Ovary (tissue), 9 donors: ENCODE results near the gene CDCP2. TPM values are rescaled to one million over a fixed set of nuclear protein-coding genes. Genes with fewer than 3 reads are reported as not detected.

Experiments
- DNase-seq, 5 donors: peaks; one replicate each; pipeline ENCODE4 v3.0.0-alpha.2; 2019 to 2020
- H3K27ac ChIP-seq, 2 donors: fragments of 200-600 bp; one replicate each; pipeline versions ENCODE4 v1.5.1 to v1.8.0; 2019 to 2022
- H3K27me3 ChIP-seq: fragments of 200-600 bp; one replicate; pipeline ENCODE4 v1.8.0; 2022
- H3K36me3 ChIP-seq: fragments of 200-600 bp; sonication (generic); one replicate; pipeline ENCODE4 v1.5.1; 2019
- H3K4me1 ChIP-seq: one replicate; pipeline ENCODE4 v1.8.1; 2013; ENCODE audit warnings: mild to moderate bottlenecking, moderate library complexity; ENCODE audit not compliant: insufficient read depth
- H3K4me3 ChIP-seq: fragments of 200-600 bp; sonication (generic); one replicate; pipeline ENCODE4 v1.5.1; 2017
- H3K9me3 ChIP-seq, 2 donors: fragments of 200-600 bp in 1 of 2; sonication (generic) in 1 of 2; one replicate each; pipeline versions ENCODE4 v1.5.1 to v1.8.1; 2013 to 2019; ENCODE audit warnings: mild to moderate bottlenecking in 1 of 2, moderate library complexity in 1 of 2
- EP300 ChIP-seq: sonication (generic); formaldehyde crosslinking; IDR thresholded peaks from one replicate; pipeline ENCODE4 v1.6.1; 2017; ENCODE audit warnings: antibody characterized with exemption
- POLR2A ChIP-seq: fragments of 450-650 bp; IDR thresholded peaks from one replicate; pipeline ENCODE4 v1.6.1; 2017; ENCODE audit warnings: antibody characterized with exemption, mild to moderate bottlenecking, moderate library complexity
- WGBS, 3 donors: extraction: QIAGEN DNeasy Blood & Tissue Kit in 1 of 3; methylation state at CpG; one replicate each; pipeline versions ENCODE4 v1.1.5 to v1.1.7; 2013 to 2017; 5-methylcytosine and 5-hydroxymethylcytosine counted together
- intact Hi-C, 4 donors: fragments of 100-400 bp; cut with DNase I; formaldehyde crosslinking; loops; one replicate each; pipeline versions ENCODE4 v1.11.0 to v1.15.1; 2022 to 2023
- polyA plus RNA-seq, 2 donors: library from polyadenylated mRNA; stranded (reverse); fragments of 200-250 nt in 1 of 2; fragments of 350-450 nt in 1 of 2; fragmentation: Illumina TruSeq in 1 of 2; extraction: RNeasy Lipid Tissue Mini Kit (QIAGEN cat#74804) in 1 of 2; gene quantifications; one replicate each; pipeline ENCODE4 v1.2.3, GENCODE V29; 2013 to 2014
- total RNA-seq, 7 donors: library from RNA; depleted of rRNA in 2 of 7; stranded (reverse); fragments of >200 nt in 2 of 7; fragmentation: NEBNext Ultra II Directional in 3 of 7; extraction: Animal tissue kit (Norgen Biotek cat#: 25700) in 3 of 7; gene quantifications; one replicate each; pipeline versions ENCODE4 v1.1.0 to v1.2.4, GENCODE V29; 2016 to 2023
- TF ChIP-seq, protein P1 (sequence below), 3 donors: fragments of 450-650 bp in 2 of 3; fragments of 200-600 bp in 1 of 3; IDR thresholded peaks; one replicate each; pipeline versions ENCODE4 v1.5.1 to v1.8.0; 2016 to 2022; ENCODE audit warnings: antibody characterized with exemption in 3 of 3, mild to moderate bottlenecking in 1 of 3
- donor health status: DM: no; HTN: no; CAD: no; lungs with moderate emphysema.
- donor health status: DM: no; HTN: no; CAD: no.
- donor health status: Bipolar disorder and iron deficiency.
- donor health status: DM: yes; HTN: yes; CAD: no.
- donor health status: DM: no; HTN: no; CAD: no.
- donor health status: DM: yes; HTN: yes; CAD: no.

Gene CDCP2
- total and polyA plus RNA-seq, 9 donors = 0.04 to 0.34 (median 0.15) TPM; not detected in 6

DNA sequence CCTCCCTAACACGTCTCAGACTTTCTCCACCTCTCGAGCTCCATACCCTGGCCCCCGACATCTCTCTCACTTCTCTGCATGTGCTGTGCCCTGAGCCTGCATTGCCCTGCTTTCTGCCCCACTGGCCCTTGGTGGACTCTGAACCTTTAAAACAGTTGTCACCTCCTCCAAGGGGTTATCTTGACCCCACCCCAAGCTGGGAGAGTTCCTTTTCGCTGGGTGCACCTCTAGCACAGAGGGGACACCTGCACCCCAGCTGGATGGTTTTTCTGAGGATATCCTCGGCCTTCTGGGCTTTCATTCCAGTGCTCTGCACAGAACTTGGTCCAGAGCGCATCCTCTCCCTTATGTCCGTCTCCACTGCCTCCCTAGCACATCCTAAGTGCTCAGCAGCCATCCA is 4.2 kb upstream of the CDCP2 start:
- H3K27me3 ChIP-seq = no peaks in the 10 kb centered on the region
- TF ChIP-seq EP300 = no peak
- TF ChIP-seq, protein P1, sequence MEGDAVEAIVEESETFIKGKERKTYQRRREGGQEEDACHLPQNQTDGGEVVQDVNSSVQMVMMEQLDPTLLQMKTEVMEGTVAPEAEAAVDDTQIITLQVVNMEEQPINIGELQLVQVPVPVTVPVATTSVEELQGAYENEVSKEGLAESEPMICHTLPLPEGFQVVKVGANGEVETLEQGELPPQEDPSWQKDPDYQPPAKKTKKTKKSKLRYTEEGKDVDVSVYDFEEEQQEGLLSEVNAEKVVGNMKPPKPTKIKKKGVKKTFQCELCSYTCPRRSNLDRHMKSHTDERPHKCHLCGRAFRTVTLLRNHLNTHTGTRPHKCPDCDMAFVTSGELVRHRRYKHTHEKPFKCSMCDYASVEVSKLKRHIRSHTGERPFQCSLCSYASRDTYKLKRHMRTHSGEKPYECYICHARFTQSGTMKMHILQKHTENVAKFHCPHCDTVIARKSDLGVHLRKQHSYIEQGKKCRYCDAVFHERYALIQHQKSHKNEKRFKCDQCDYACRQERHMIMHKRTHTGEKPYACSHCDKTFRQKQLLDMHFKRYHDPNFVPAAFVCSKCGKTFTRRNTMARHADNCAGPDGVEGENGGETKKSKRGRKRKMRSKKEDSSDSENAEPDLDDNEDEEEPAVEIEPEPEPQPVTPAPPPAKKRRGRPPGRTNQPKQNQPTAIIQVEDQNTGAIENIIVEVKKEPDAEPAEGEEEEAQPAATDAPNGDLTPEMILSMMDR (IDR thresholded peaks at IDR 0.05) = no peak
- no peak for TF ChIP-seq POLR2A
- WGBS, 3 donors = 91 to 95% (median 94%) methylated on average over 7 of the region's 7 CpGs
- H3K36me3 ChIP-seq = no peaks in the 10 kb centered on the region
- H3K27ac ChIP-seq = no peak overlapping the region
- no peak overlapping the region for H3K4me3 ChIP-seq
- no peak for DNase-seq
- no peaks in the 10 kb centered on the region for H3K4me1 ChIP-seq
- H3K9me3 ChIP-seq = no peaks in the 10 kb centered on the region
- intact Hi-C loops = no loop called here

DNA sequence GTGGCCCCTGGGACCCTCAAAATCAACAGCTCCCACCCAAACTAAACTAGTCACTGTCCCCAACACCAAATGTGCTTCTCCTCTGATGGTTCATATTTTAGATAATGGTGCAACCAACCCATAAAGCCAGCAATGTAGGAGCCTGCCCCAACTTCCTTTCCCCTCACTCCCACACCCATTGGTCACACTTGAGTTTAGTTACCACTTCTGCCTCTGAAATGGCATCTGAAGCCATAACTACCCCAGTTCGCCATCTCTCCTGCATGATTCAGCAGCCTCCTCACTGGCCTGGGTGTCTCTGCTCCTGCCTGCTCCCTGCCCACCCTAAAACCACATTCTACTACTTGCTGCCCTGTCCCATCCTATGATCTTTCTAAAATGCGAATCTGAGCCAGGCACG is 3.4 kb upstream of the CDCP2 start:
- TF ChIP-seq, protein P1 (IDR thresholded peaks at IDR 0.05) = no peak
- TF ChIP-seq POLR2A (no peak), EP300 (no peak)
- Histone ChIP-seq H3K27ac (no peak overlapping the region), H3K9me3 (no peaks in the 10 kb centered on the region), H3K4me1 (no peaks in the 10 kb centered on the region), H3K4me3 (no peak overlapping the region), H3K36me3 (no peaks in the 10 kb centered on the region), H3K27me3 (no peaks in the 10 kb centered on the region)
- intact Hi-C loops = no loop called here
- DNase-seq = no peak
- 91 to 93% (median 92%) methylated on average over 3 of the region's 3 CpGs for WGBS, 3 donors

DNA sequence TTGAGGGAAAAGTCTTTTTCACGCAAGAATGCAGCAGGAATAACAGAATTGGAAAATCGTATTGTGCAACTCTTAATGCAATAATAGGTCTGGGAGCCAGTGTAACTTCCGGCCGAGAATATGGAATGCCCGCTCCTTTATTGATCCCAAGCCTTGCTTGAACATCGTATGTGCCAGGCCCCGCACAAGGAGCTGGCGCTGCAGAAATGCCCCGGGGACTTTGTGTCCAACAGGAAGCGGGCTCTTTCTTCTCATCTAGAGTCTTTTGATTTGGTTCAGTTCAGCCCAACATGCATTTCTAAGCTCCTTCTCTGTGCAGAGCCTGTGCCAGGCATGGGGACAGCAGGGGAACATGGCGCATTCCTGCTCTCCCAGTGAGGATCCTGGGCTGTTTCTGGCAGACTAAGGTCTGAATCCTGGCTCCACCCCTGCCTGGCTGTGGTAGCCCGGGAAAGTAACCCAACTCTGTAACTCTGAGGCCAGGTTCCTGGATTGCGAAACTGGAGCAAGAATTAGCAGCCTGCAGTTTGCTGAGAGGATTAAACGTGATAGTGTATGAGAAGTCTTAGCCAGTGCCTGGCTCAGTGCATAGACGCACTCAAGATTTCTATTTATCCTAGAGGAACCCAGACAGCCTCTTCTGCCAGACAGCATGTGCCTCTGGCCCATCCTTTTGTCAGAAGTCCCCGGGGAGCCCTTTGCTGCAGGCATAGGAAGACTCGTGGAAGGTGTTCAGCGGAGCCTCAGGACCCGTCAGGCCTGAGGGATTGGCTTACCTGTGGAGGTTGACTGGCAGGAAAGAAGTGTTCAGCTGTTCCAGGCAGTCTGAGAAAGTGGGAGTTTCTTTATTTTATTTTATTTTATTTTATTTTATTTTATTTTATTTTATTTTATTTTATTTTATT is 987 bp upstream of the CDCP2 start:
- H3K4me1 ChIP-seq = no peaks in the 10 kb centered on the region
- TF ChIP-seq EP300 (no peak), POLR2A (no peak)
- TF ChIP-seq, protein P1 (IDR thresholded peaks at IDR 0.05) = no peak
- no peak overlapping the region for H3K27ac ChIP-seq
- no peaks in the 10 kb centered on the region for H3K36me3 ChIP-seq
- DNase-seq = peak in 4 of 5 donors; percentile 33 to 74 (median 53)
- intact Hi-C loops = no loop called here
- no peaks in the 10 kb centered on the region for H3K9me3 ChIP-seq
- 54 to 60% (median 57%) methylated on average over 19 of the region's 19 CpGs for WGBS, 3 donors
- H3K4me3 ChIP-seq = no peak overlapping the region
- H3K27me3 ChIP-seq = no peaks in the 10 kb centered on the region

DNA sequence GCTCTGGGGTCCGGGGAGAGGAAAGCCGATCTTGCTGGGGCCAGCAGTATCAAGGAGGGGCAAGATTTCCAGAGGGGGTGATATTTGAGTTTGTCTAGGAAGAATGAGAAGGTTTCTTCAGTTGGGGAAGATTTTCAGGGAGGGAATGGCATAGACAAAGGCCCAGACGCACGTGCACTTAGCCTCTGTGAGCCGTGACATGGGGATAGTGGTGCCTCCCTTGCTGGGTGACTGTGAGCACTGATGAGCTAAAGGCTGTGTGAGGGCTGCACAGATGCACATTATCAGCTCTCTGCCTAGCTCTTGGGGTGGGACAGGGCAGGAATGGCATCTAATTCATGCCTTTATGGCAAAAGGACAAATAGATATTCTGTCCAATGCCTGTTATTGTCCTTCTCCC is 1.8 kb downstream of the CDCP2 start:
- intact Hi-C loops = no loop called here
- no peak for TF ChIP-seq EP300
- TF ChIP-seq, protein P1 (IDR thresholded peaks at IDR 0.05) = no peak
- no peak for TF ChIP-seq POLR2A
- WGBS, 3 donors = 89 to 92% (median 91%) methylated on average over 5 of the region's 5 CpGs
- no peaks in the 10 kb centered on the region for H3K36me3 ChIP-seq
- no peaks in the 10 kb centered on the region for H3K27me3 ChIP-seq
- no peak for DNase-seq
- H3K27ac ChIP-seq = no peak overlapping the region
- no peaks in the 10 kb centered on the region for H3K4me1 ChIP-seq
- H3K9me3 ChIP-seq = no peaks in the 10 kb centered on the region
- H3K4me3 ChIP-seq = no peak overlapping the region
